ENCODE data around the gene MRFAP1L1. TPM values are rescaled to one million over a fixed set of nuclear protein-coding genes. Genes with fewer than 3 reads are reported as not detected.

Gene MRFAP1L1
- total and polyA plus RNA-seq, 4 donors = 46.1 to 75.1 (median 56.3) TPM

DNA sequence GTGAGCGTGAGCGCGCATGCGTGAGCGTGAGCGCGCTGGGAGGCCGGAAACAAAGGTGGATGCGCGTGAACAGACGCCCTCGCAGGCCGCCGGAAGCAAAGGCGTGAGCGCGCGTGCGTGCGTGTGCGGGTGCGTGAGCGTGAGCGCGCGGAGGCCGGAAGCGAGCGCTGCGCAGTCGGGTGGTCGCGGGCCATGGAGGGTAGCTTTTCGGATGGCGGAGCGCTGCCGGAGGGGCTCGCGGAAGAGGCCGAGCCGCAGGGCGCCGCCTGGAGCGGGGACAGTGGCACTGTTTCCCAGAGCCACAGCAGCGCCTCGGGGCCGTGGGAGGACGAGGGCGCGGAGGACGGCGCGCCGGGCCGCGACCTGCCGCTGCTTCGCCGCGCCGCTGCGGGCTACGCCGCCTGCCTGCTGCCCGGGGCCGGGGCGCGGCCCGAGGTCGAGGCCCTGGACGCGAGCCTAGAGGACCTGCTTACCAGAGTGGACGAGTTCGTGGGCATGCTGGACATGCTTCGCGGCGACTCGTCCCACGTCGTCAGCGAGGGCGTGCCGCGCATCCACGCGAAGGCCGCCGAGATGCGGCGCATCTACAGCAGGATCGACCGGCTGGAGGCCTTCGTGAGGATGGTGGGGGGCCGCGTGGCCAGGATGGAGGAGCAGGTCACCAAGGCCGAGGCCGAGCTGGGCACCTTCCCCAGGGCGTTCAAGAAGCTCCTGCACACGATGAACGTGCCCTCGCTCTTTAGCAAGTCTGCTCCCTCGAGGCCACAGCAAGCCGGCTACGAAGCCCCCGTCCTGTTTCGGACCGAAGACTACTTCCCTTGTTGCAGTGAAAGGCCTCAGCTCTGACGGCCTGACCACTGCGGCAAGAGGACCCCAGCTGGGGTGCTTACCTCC lies 6.6 kb upstream of the MRFAP1L1 start, which contains the start of gene BLOC1S4:
Gene BLOC1S4 (plus strand): TSS at position 157 of the 894 bp plus-strand sequence. CDS start 36 bp downstream, at position 193.
- WGBS, 2 donors = 0% methylated on average over 96 to 109 of the region's 109 CpGs
- no peaks in the 10 kb centered on the region for H3K27me3 ChIP-seq (ENCODE audit: control insufficient read depth in 3 of 3, insufficient read depth in 3 of 3, low read length in 2 of 3)
- ATAC-seq (ENCODE audit: insufficient read depth, low FRiP score) = peak; percentile 97
- TF ChIP-seq, protein P1, sequence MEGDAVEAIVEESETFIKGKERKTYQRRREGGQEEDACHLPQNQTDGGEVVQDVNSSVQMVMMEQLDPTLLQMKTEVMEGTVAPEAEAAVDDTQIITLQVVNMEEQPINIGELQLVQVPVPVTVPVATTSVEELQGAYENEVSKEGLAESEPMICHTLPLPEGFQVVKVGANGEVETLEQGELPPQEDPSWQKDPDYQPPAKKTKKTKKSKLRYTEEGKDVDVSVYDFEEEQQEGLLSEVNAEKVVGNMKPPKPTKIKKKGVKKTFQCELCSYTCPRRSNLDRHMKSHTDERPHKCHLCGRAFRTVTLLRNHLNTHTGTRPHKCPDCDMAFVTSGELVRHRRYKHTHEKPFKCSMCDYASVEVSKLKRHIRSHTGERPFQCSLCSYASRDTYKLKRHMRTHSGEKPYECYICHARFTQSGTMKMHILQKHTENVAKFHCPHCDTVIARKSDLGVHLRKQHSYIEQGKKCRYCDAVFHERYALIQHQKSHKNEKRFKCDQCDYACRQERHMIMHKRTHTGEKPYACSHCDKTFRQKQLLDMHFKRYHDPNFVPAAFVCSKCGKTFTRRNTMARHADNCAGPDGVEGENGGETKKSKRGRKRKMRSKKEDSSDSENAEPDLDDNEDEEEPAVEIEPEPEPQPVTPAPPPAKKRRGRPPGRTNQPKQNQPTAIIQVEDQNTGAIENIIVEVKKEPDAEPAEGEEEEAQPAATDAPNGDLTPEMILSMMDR (IDR thresholded peaks at IDR 0.05; ENCODE audit: control extremely low read depth, extremely low read depth) = no peak
- H3K4me1 ChIP-seq (ENCODE audit: control insufficient read depth in 5 of 5, insufficient read depth in 5 of 5, low read length in 5 of 5) = peaks cover 0 to 7% (median 0%) of the 10 kb centered on the region in 5 donors
- no peaks in the 10 kb centered on the region for H3K9me3 ChIP-seq (ENCODE audit: control insufficient read depth in 4 of 4, insufficient read depth in 3 of 4, low read length in 3 of 4)
- no peaks in the 10 kb centered on the region for H3K36me3 ChIP-seq (ENCODE audit: control insufficient read depth in 4 of 4, insufficient read depth in 4 of 4, low read length in 4 of 4)
- DNase-seq = peak; percentile 92 to 97 (median 93)
- H3K9ac ChIP-seq (ENCODE audit: insufficient read depth in 1 of 2, low read length in 2 of 2) = peak within 1 kb of the TSS; percentile 68 to 78
- peak within 1 kb of the TSS; percentile 96 for H3K27ac ChIP-seq (ENCODE audit: low read depth in 1 of 2, low read length in 1 of 2)
- peak within 1 kb of the TSS; percentile 89 for H3K4me3 ChIP-seq

DNA sequence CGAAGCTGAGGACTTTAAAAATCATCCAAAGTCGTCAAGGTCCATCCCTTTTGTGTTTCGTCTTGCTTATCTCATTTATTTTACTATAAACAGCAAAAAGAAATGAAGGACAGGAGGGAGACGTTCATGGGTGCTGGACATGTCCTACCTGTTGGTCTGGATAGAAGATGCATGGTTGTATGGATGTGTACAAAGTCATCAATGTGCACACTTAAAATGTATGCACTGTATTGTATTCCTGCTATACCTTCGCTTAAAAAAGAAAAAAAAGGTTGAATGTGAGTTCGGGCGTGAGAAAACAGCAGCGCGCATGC lies 6.0 kb upstream of the MRFAP1L1 start:
- ATAC-seq (ENCODE audit: insufficient read depth, low FRiP score) (no peak), DNase-seq (no peak)
- Histone ChIP-seq H3K27ac (ENCODE audit: low read depth in 1 of 2, low read length in 1 of 2) (peak overlapping the region; percentile 96), H3K27me3 (ENCODE audit: control insufficient read depth in 3 of 3, insufficient read depth in 3 of 3, low read length in 2 of 3) (no peaks in the 10 kb centered on the region), H3K4me3 (peak overlapping the region; percentile 89), H3K9me3 (ENCODE audit: control insufficient read depth in 4 of 4, insufficient read depth in 3 of 4, low read length in 3 of 4) (no peaks in the 10 kb centered on the region), H3K4me1 (ENCODE audit: control insufficient read depth in 5 of 5, insufficient read depth in 5 of 5, low read length in 5 of 5) (peaks cover 0 to 7% (median 0%) of the 10 kb centered on the region in 5 donors), H3K9ac (ENCODE audit: insufficient read depth in 1 of 2, low read length in 2 of 2) (no peak overlapping the region), H3K36me3 (ENCODE audit: control insufficient read depth in 4 of 4, insufficient read depth in 4 of 4, low read length in 4 of 4) (no peaks in the 10 kb centered on the region)
- 9 to 15% methylated on average over 9 of the region's 9 CpGs for WGBS, 2 donors
- TF ChIP-seq, protein P1 (IDR thresholded peaks at IDR 0.05; ENCODE audit: control extremely low read depth, extremely low read depth) = no peak

DNA sequence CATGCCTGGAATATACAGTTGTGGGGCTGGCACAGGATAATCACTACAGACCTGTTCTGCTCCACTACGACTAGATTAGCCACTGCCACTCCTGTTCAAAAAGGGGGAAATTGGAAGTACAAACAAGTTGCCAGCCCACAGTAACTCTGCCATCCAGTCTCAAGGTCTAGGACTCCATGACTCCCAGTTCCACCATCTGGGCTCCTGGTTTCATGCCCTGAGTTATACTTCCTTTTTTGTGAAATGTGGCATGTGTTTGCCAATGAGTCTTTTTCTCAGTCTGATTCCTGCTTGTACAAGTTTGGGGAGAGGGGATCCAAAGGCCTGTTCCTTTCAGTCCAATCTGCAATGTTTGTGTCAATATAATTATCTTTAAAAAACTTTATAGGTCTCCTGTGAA lies 5.3 kb upstream of the MRFAP1L1 start:
- H3K9ac ChIP-seq (ENCODE audit: insufficient read depth in 1 of 2, low read length in 2 of 2) = no peak overlapping the region
- H3K36me3 ChIP-seq (ENCODE audit: control insufficient read depth in 4 of 4, insufficient read depth in 4 of 4, low read length in 4 of 4) = no peaks in the 10 kb centered on the region
- H3K4me1 ChIP-seq (ENCODE audit: control insufficient read depth in 5 of 5, insufficient read depth in 5 of 5, low read length in 5 of 5) = peaks cover 0 to 12% (median 6%) of the 10 kb centered on the region in 5 donors
- no peak overlapping the region for H3K4me3 ChIP-seq
- TF ChIP-seq, protein P1 (IDR thresholded peaks at IDR 0.05; ENCODE audit: control extremely low read depth, extremely low read depth) = no peak
- no peaks in the 10 kb centered on the region for H3K9me3 ChIP-seq (ENCODE audit: control insufficient read depth in 4 of 4, insufficient read depth in 3 of 4, low read length in 3 of 4)
- ATAC-seq (ENCODE audit: insufficient read depth, low FRiP score) (no peak), DNase-seq (no peak)
- WGBS, 2 donors = 80 to 100% methylated on average over 1 of the region's 1 CpG
- no peak overlapping the region for H3K27ac ChIP-seq (ENCODE audit: low read depth in 1 of 2, low read length in 1 of 2)
- no peaks in the 10 kb centered on the region for H3K27me3 ChIP-seq (ENCODE audit: control insufficient read depth in 3 of 3, insufficient read depth in 3 of 3, low read length in 2 of 3)

All from lung (tissue), 12 donors.